Activated CD4-positive, alpha-beta memory T cell treated with anti-CD3 and anti-CD28 coated beads for 36 hours (primary cell): ENCODE results near the gene TEX14. TPM values are rescaled to one million over a fixed set of nuclear protein-coding genes. Genes with fewer than 3 reads are reported as not detected.
"Not testable (repeated sequence)": the region's sequence is repeated elsewhere in the genome, so short reads cannot be mapped to it uniquely, and the experiment has no call there.

ENCODE experiments used
- CTCF ChIA-PET: fragments of 350-600 bp; sonication (Branson Sonifier 250); formaldehyde crosslinking; loops from one replicate; lab custom pipeline; 2021; ENCODE audit warnings: antibody characterized with exemption, inconsistent platforms; lab: Charles Lee
- POLR2A ChIA-PET: fragments of 350-600 bp; sonication (Branson Sonifier 250); formaldehyde crosslinking; loops from one replicate; lab custom pipeline; 2021; ENCODE audit warnings: antibody characterized with exemption; lab: Charles Lee
- DNase-seq: peaks from one replicate; pipeline ENCODE4 v3.0.0-alpha.2; 2020
- H3K27ac Mint-ChIP-seq: one replicate; pipeline ENCODE4 v1.8.0; 2021; ENCODE audit warnings: mixed read lengths
- H3K27me3 Mint-ChIP-seq: one replicate; pipeline ENCODE4 v1.8.0; 2021; ENCODE audit warnings: mixed read lengths
- H3K36me3 Mint-ChIP-seq: one replicate; pipeline ENCODE4 v1.8.0; 2021; ENCODE audit warnings: mixed read lengths
- H3K4me1 Mint-ChIP-seq: one replicate; pipeline ENCODE4 v1.8.0; 2021; ENCODE audit warnings: low read depth, mixed read lengths
- H3K4me3 Mint-ChIP-seq: one replicate; pipeline ENCODE4 v1.8.0; 2021; ENCODE audit warnings: mild to moderate bottlenecking, mixed read lengths
- H3K9me3 Mint-ChIP-seq: one replicate; pipeline ENCODE4 v1.8.0; 2021; ENCODE audit warnings: mixed read lengths
- intact Hi-C: fragments of 100-400 bp; cut with micrococcal nuclease; formaldehyde crosslinking; loops from one replicate; pipeline ENCODE4 v1.15.1; 2023
- total RNA-seq, 2 experiments: library from RNA; stranded (reverse); gene quantifications; one replicate each; pipeline ENCODE4 v1.2.3, GENCODE V29; 2021

The TEX14 gene
- total RNA-seq, 2 experiments from 2014 or later, result 0.14 to 0.17 TPM

DNA sequence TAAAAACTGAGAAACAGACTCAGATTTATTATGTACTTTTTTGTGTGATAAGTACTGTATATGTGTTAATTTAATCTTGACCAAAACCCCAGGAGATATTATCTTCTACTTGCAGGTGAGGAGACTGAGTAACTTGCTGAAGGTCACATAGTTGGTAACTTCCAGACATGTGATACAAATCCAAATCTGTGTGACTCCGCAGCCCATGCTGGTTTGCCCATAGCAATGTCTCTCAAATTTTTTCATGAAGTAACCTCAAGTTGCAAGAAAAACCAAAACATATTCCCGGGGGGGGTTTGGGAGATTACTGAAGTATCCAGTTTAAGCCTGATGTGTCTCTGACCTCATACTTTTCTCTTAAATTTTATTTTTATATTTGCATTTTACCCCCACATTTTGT is 3.3 kb downstream of the TEX14 start:
- peaks cover 11% of the 10 kb centered on the region for H3K4me1 Mint-ChIP-seq
- DNase-seq, result no peak
- H3K27me3 Mint-ChIP-seq, result no peaks in the 10 kb centered on the region
- H3K4me3 Mint-ChIP-seq, result no peak overlapping the region
- H3K27ac Mint-ChIP-seq, result no peak overlapping the region
- POLR2A ChIA-PET, result interaction anchor here (1.1 kb wide), 1 partner anchor 57 kb away, joined by 5 read pairs; no protein-coding TSS in a partner anchor
- CTCF ChIA-PET, result interaction anchor here (1.1 kb wide), 1 partner anchor 23 kb away, joined by 3 read pairs; no protein-coding TSS in a partner anchor
- no peaks in the 10 kb centered on the region for H3K9me3 Mint-ChIP-seq
- intact Hi-C loops, result no loop called here
- H3K36me3 Mint-ChIP-seq, result peaks cover 10% of the 10 kb centered on the region

DNA sequence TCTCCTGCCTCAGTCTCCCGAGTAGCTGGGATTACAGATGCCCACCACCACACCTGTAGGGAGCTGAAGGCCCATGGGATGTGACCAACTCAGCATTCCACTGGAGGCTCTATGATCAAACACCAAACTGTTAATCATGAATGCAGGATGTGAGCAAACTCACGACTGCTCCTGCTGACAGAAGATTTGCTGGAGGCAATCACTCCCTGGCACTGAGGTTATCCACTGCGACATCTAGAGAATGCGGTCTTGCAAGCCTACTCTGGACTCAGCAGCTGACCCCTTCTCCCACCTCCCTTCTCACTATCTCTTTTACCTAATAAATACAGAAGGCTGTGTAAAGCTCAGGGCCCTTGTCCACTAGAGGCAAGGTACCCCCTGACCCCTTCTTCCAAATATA is 4.9 kb downstream of the TEX14 start:
- Mint-ChIP-seq H3K27ac (no peak overlapping the region), H3K4me3 (no peak overlapping the region), H3K4me1 (peaks cover under 1% of the 10 kb centered on the region), H3K27me3 (no peaks in the 10 kb centered on the region), H3K9me3 (no peaks in the 10 kb centered on the region), H3K36me3 (no peaks in the 10 kb centered on the region)
- POLR2A ChIA-PET, result interaction anchor here (1.1 kb wide), 1 partner anchor 55 kb away, joined by 3 read pairs; no protein-coding TSS in a partner anchor
- CTCF ChIA-PET, result no interaction called here
- no peak for DNase-seq
- intact Hi-C loops, result no loop called here

DNA sequence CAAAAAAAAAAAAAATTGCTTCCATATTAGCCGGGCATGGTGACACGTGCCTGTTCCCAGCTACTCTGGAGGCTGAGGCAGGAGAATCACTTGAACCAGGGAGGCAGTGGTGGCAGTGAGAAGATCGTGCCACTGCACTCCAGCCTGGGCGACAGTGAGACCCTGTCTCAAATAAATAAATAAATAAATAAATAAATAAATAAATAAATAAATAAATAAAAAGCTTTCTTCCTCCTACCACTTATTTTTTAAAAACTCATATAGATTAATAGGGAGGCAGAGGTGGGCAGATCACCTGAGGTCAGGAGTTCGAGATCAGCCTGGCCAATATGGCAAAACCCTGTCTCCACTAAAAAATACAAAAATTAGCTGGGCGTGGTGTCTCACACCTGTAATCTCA is 7.4 kb downstream of the TEX14 start:
- POLR2A ChIA-PET, result interaction anchor here (0.6 to 0.9 kb wide), 3 partner anchors 53 to 76 kb away, joined by 3 to 7 read pairs (median 4); no protein-coding TSS in a partner anchor
- not testable (repeated sequence) for H3K9me3 Mint-ChIP-seq

DNA sequence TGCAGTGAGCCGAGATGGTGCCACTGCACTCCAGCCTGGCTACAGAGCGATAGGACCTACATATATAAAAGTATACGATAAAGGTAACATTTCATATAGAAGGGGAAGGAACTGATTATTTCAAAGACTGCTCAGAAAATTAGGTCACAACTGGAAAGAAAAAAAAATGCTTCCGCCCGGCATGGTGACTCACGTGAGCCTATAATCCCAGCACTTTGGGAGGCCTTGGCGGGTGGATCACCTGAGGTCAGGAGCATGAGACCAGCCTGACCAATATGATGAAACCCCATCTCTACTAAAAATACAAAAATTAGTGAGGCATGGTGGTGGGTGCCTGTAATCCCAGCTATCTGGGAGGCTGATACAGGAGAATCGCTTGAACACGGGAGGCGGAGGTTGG is 7.8 kb downstream of the TEX14 start:
- Mint-ChIP-seq H3K9me3 (no peaks in the 10 kb centered on the region), H3K27ac (no peak overlapping the region), H3K36me3 (no peaks in the 10 kb centered on the region), H3K27me3 (no peaks in the 10 kb centered on the region), H3K4me1 (no peaks in the 10 kb centered on the region), H3K4me3 (no peak overlapping the region)
- CTCF ChIA-PET, result no interaction called here
- intact Hi-C loops, result no loop called here
- DNase-seq, result no peak
- POLR2A ChIA-PET, result interaction anchor here (0.7 kb wide), 1 partner anchor 53 kb away, joined by 7 read pairs; no protein-coding TSS in a partner anchor

More for the DNA sequence above, 7.4 kb downstream of the TEX14 start:
- intact Hi-C loops, H3K36me3 Mint-ChIP-seq, DNase-seq, H3K27ac Mint-ChIP-seq, H3K4me3 Mint-ChIP-seq, H3K4me1 Mint-ChIP-seq, CTCF ChIA-PET, H3K27me3 Mint-ChIP-seq: not testable (repeated sequence)

DNA sequence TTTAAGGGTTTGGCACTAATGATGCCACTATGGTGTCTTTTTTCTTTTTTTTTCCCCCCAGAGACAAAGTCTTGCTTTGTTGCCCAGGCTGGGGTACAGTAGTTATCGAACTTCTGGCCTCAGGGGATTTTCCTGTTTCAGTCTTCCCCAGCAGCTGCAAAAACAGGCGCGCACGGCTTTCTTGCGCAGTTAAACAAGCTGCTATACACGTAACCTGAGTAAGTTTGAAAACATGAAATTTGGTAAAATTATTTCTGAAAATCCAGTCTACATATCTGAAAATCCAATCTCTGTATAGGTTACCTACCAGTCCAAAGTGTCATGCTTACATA is 11.8 kb downstream of the TEX14 start:
- H3K36me3 Mint-ChIP-seq, result no peaks in the 10 kb centered on the region
- intact Hi-C loops, result no loop called here
- no peak overlapping the region for H3K4me3 Mint-ChIP-seq
- CTCF ChIA-PET, result no interaction called here
- POLR2A ChIA-PET, result interaction anchor here (1.0 kb wide), 1 partner anchor 48 kb away, joined by 3 read pairs; no protein-coding TSS in a partner anchor
- no peaks in the 10 kb centered on the region for H3K9me3 Mint-ChIP-seq
- H3K4me1 Mint-ChIP-seq, result no peaks in the 10 kb centered on the region
- H3K27ac Mint-ChIP-seq, result no peak overlapping the region
- peaks cover 5% of the 10 kb centered on the region for H3K27me3 Mint-ChIP-seq
- no peak for DNase-seq

DNA sequence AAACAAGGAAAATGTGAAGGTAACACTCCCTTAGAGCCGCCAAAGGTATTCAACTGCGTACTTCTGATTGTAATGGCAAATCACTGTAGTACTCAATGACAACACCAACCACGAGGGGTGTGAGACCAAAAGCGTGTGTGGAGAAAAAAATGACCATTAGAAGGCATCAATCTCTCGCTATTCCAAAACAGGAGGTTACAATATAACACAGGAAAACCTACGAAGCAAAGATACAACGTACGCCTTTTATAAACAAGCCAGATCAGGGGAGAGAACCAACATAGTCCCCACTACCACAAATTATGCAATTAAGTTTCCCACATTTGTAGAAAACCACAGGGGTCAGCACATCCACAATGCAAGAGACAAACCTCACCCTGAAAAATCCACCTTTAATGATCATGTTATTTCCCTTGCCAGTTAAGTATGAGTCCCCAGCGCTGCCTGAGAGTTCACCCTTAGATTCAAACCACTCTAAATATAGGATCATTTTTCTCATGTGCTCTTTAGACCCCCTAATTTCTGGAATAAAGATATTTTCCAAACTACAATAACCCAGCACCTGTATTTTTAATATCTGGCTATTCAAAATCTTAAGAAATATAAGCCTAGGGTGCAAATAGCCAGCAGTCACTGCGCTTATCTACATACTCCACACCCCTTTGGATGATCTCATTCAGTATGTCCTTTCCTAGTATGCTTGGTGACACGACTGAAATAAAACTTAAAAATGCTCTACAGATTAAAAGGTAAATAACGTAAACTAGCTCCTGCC is 12.4 kb downstream of the TEX14 start:
- Mint-ChIP-seq H3K4me3 (no peak overlapping the region), H3K36me3 (no peaks in the 10 kb centered on the region), H3K27me3 (peaks cover 5% of the 10 kb centered on the region), H3K27ac (no peak overlapping the region), H3K9me3 (no peaks in the 10 kb centered on the region), H3K4me1 (no peaks in the 10 kb centered on the region)
- intact Hi-C loops, result no loop called here
- ChIA-PET POLR2A (interaction anchor here (1.0 kb wide), 2 partner anchors 28 to 47 kb away, joined by 3 to 4 read pairs; no protein-coding TSS in a partner anchor), CTCF (no interaction called here)
- DNase-seq, result no peak

DNA sequence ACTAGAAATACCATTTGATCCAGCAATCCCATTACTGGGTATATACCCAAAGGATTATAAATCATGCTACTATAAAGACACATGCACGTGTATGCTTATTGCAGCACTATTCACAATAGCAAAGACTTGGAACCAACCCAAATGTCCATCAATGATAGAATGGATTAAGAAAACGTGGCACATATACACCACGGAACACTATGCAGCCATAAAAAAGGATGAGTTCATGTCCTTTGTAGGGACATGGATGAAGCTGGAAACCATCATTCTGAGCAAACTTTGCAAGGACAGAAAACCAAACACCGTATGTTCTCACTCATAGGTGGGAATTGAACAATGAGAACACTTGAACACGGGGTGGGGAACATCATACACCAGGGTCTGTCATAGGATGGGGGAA is 13.6 kb downstream of the TEX14 start:
- H3K4me1 Mint-ChIP-seq, DNase-seq, H3K27me3 Mint-ChIP-seq, H3K9me3 Mint-ChIP-seq, CTCF ChIA-PET, H3K27ac Mint-ChIP-seq, intact Hi-C loops, POLR2A ChIA-PET, H3K4me3 Mint-ChIP-seq, H3K36me3 Mint-ChIP-seq: not testable (repeated sequence)

DNA sequence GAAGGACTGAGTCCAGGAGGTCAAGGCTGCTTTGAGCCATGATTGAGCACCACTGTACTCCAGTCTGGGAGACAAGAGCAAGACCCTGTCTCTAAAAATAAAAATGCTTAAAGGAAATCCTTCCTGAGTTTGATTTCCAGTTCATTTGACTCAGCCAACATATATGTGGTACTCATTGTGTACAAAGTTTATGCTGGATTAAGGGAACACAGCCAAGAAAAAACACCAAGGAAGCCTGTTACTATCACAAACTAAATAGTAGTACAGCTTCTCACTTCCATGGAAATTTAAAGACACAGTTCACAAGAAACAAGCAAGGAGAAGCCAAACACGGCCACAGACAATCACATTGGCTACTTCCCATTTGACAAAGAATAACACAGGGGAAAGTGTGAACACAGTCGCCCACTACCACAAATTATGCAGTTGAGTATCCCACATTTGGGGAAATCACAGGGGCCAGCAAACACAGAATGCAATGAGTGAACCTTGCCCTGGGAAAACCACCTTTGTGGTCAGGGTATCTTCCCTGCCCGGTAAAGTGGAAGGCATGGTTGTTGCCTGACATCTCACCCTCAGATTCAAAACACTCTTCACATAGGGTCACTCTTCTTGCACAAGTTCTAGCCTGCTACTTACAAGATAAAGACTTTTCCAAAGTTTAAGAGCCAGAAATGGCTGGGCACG is 14.5 kb downstream of the TEX14 start:
- Mint-ChIP-seq H3K9me3 (no peaks in the 10 kb centered on the region), H3K4me1 (no peaks in the 10 kb centered on the region), H3K27me3 (peaks cover 5% of the 10 kb centered on the region), H3K36me3 (no peaks in the 10 kb centered on the region), H3K27ac (no peak overlapping the region), H3K4me3 (no peak overlapping the region)
- POLR2A ChIA-PET, result no interaction called here
- CTCF ChIA-PET, result no interaction called here
- intact Hi-C loops, result no loop called here
- DNase-seq, result no peak

DNA sequence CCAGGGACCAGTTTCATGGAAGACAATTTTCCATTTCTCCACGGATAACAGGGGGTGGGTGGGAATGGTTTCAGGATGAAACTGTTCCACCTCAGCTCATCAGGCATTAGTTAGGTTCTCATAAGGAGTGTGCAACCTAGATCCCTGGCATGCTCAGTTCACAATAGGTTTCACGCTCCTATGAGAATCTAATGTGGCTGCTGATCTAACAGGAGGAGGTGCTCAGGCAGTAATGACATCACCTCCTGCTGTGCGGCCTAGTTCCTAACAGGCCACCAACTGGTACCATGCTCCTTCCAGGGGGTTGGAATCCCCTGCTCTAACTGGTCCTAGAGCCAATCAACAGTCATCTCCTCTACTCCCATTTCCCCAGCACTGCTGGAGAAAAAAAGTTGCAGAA is 19.9 kb downstream of the TEX14 start:
- ChIA-PET CTCF (no interaction called here), POLR2A (no interaction called here)
- Mint-ChIP-seq H3K9me3 (no peaks in the 10 kb centered on the region), H3K36me3 (no peaks in the 10 kb centered on the region), H3K27ac (no peak overlapping the region), H3K4me1 (peaks cover 3% of the 10 kb centered on the region), H3K27me3 (peaks cover 6% of the 10 kb centered on the region), H3K4me3 (no peak overlapping the region)
- DNase-seq, result no peak
- intact Hi-C loops, result no loop called here

DNA sequence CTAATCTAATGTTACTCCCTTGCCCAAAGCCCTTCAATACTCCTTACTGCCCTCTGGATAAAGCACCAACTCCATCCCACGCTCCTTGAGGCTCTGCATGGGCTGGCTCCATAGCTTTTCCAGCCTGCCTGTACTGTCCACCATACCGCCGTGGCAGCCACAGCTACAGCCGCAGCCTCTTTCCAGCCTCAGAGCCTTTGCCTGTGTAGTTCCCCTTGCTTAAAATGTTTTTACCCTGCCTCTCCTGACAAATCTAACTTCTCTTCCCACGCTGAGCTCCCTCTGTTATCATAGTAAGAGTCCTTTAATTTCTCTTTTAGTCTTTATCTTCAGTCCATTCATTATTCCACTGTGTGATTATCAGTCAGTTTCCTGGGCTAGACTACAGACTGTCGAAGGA is 22.0 kb downstream of the TEX14 start:
- Mint-ChIP-seq H3K27ac (no peak overlapping the region), H3K4me1 (peaks cover 9% of the 10 kb centered on the region), H3K9me3 (no peaks in the 10 kb centered on the region), H3K36me3 (no peaks in the 10 kb centered on the region), H3K4me3 (no peak overlapping the region), H3K27me3 (peaks cover 8% of the 10 kb centered on the region)
- no peak for DNase-seq
- ChIA-PET CTCF (interaction anchor here (0.7 kb wide), 1 partner anchor 188 kb away, joined by 3 read pairs; no protein-coding TSS in a partner anchor), POLR2A (interaction anchor here (1.8 kb wide), 1 partner anchor 38 kb away, joined by 13 read pairs; no protein-coding TSS in a partner anchor)
- intact Hi-C loops, result no loop called here

DNA sequence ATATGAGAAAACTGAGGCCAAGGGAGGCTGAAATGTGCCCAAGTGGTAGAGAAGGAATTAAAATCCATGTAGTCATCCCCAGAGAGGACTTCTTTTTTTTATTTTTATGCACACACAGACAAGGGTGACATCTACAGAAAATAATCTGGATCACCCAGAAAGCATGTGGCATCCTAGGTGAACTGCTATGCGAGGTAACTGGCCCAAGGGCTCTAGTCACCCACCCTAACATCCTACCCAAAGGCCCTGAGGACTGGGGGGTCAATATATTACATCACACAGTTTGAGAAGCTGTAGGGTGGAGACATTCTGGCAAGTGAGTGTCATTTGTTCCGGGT is 23.3 kb downstream of the TEX14 start:
- Mint-ChIP-seq H3K4me1 (peaks cover 9% of the 10 kb centered on the region), H3K4me3 (no peak overlapping the region), H3K27ac (no peak overlapping the region), H3K27me3 (peaks cover 8% of the 10 kb centered on the region), H3K36me3 (no peaks in the 10 kb centered on the region), H3K9me3 (no peaks in the 10 kb centered on the region)
- POLR2A ChIA-PET, result no interaction called here
- CTCF ChIA-PET, result no interaction called here
- intact Hi-C loops, result no loop called here
- no peak for DNase-seq

DNA sequence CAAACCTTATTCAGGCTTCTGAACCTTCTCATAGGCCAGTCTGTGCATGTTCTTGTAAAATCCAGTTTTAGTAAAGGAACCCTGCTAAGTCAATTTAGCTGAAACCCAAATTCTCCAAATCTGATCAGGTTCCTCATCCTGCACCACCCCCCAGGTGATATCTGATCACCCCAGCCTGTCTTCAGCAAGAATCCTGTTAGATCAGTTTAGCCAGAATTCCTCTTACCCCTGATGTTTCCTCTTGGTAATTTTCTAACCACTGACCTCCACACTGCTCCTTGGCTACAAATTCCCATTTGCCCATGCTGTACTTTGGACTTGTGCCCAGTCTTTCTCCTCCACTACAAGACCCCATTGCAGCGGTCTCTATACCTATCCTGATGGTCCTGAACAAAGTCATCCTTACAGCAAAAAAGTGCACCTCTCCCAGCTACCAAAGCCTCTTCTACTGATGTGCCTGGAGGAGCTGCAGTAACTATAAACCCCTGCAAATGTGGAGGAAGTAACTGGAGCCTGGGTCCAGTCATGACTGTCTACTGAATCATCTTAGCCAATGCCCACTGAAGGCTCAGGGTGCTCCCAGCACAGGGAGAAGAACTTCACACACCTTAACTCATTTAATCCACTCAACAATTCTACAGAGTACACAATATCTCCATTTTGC is 23.8 kb downstream of the TEX14 start:
- DNase-seq, result no peak
- Mint-ChIP-seq H3K4me3 (no peak overlapping the region), H3K9me3 (no peaks in the 10 kb centered on the region), H3K4me1 (peaks cover 9% of the 10 kb centered on the region), H3K27ac (no peak overlapping the region), H3K27me3 (peaks cover 8% of the 10 kb centered on the region), H3K36me3 (no peaks in the 10 kb centered on the region)
- CTCF ChIA-PET, result no interaction called here
- intact Hi-C loops, result no loop called here
- POLR2A ChIA-PET, result interaction anchor here (1.1 to 1.2 kb wide), 2 partner anchors 36 to 37 kb away, joined by 5 to 9 read pairs; no protein-coding TSS in a partner anchor
